PFSK-1 (cell line): Measurements from ENCODE around the gene OTULINL.

Experiments
- FOXP2 ChIP-seq: optimal IDR thresholded peaks from 2 replicates; pipeline ENCODE3; 2011; ENCODE audit warnings: borderline replicate concordance, control low read depth, inconsistent platforms; ENCODE audit not compliant: insufficient read depth; ENCODE audit errors: extremely low read length, extremely low read depth
- POLR2AphosphoS5 ChIP-seq: IDR thresholded peaks from 2 replicates; pipeline ENCODE4 v1.6.1; 2012; ENCODE audit warnings: low read depth, mild to moderate bottlenecking, control low read depth, low read length, moderate library complexity
- TAF1 ChIP-seq: IDR thresholded peaks from 2 replicates; pipeline ENCODE4 v1.6.1; 2012; ENCODE audit warnings: low read length, control low read depth, borderline replicate concordance; ENCODE audit not compliant: insufficient read depth
- TF ChIP-seq, protein P1 (sequence below), 2 experiments: IDR thresholded peaks; 2 replicates each; pipeline versions ENCODE4 v1.6.1 to v1.8.0; 2011 to 2012; ENCODE audit warnings: low read depth in 2 of 2, low read length in 2 of 2, control low read depth in 1 of 2, inconsistent platforms in 1 of 2, mild to moderate bottlenecking in 1 of 2, moderate library complexity in 1 of 2; ENCODE audit not compliant: insufficient read depth in 1 of 2

DNA sequence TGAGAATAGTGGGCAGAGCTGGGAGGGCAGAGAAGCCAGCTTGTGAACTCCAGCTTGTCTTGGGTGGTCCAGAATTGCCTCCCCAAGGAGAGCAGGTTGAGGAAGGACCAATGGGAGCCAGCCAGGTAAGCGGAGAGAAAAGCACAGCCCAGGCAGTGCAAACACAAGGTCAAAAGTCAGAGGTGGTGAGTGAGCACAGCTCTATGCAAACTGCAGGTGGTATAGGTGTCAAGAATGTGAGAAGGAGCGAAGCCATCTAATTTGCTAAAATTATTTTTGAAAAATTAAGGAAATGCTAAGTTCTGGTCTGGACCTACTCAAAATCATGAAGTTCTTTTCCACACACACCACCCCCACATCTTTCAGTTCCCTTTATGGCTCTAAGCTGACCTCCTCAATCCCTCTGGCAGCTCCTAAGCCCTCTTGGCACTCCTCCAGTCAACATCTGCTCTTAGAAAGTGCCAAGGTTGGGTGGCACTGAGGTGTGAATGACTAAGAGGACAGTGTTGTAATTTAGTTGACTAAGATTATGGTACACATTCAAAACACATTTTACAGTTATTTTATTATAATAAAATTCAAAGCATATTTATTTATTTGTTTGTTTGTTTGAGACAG, 6.6 kb upstream of the OTULINL start:
- TF ChIP-seq, protein P1, sequence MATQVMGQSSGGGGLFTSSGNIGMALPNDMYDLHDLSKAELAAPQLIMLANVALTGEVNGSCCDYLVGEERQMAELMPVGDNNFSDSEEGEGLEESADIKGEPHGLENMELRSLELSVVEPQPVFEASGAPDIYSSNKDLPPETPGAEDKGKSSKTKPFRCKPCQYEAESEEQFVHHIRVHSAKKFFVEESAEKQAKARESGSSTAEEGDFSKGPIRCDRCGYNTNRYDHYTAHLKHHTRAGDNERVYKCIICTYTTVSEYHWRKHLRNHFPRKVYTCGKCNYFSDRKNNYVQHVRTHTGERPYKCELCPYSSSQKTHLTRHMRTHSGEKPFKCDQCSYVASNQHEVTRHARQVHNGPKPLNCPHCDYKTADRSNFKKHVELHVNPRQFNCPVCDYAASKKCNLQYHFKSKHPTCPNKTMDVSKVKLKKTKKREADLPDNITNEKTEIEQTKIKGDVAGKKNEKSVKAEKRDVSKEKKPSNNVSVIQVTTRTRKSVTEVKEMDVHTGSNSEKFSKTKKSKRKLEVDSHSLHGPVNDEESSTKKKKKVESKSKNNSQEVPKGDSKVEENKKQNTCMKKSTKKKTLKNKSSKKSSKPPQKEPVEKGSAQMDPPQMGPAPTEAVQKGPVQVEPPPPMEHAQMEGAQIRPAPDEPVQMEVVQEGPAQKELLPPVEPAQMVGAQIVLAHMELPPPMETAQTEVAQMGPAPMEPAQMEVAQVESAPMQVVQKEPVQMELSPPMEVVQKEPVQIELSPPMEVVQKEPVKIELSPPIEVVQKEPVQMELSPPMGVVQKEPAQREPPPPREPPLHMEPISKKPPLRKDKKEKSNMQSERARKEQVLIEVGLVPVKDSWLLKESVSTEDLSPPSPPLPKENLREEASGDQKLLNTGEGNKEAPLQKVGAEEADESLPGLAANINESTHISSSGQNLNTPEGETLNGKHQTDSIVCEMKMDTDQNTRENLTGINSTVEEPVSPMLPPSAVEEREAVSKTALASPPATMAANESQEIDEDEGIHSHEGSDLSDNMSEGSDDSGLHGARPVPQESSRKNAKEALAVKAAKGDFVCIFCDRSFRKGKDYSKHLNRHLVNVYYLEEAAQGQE (IDR thresholded peaks at IDR 0.05; ENCODE audit: insufficient read depth in 1 of 2, low read depth in 2 of 2, low read length in 2 of 2) = no peak
- no peak for TF ChIP-seq POLR2AphosphoS5
- no peak for TF ChIP-seq TAF1
- no peak for TF ChIP-seq FOXP2
